ENCODE results near the gene CEACAM1.
"Not testable (repeated sequence)": the region's sequence is repeated elsewhere in the genome, so short reads cannot be mapped to it uniquely, and the experiment has no call there.

CEACAM1 gene

DNA sequence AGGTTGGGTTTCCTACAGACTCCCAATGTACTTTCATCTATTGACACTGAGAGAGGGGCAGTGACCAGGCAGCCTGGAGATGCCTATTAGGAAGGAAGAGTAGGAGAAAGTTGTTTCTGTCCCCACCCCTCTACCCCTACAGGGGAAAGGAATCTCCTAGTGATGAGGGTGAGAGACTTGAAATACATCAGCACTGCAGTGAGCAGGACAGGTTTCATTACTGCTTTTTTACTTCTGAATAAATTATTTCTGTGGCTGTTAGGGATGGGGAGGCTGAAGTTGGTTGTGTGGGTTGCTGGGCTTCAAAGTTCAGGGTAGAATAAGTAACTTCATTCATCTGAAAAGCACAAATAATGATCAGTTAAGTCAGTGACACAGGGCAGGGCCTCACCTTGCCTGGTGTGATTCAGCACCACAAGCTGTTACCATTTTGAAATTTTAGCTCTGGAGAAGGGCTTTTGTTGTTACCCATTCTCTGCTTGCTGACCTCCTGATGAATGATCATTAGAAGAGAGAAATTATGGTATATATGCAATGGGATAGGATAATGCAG, 19.3 kb downstream of the CEACAM1 start:
- no peak for DNase-seq

DNA sequence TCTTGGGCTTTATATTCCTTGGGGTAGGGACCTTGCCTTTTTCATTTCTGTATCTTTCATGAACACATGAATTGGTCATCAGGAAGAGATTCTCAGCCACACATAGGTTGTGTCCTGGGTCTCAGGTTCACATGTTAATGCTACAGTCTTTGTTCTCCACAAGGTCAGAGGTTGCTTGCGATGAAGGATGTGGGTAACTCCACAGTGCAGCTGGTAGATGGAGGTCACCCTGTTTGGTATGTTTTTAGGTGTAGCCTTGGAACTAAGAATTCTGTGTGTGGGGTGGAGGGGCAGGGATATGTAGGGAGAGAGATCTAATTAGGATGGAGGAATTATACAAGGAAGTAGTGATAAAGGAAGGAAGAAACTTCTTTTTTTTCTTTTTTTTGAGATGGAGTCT, 23.2 kb downstream of the CEACAM1 start:
- no peak for DNase-seq

DNA sequence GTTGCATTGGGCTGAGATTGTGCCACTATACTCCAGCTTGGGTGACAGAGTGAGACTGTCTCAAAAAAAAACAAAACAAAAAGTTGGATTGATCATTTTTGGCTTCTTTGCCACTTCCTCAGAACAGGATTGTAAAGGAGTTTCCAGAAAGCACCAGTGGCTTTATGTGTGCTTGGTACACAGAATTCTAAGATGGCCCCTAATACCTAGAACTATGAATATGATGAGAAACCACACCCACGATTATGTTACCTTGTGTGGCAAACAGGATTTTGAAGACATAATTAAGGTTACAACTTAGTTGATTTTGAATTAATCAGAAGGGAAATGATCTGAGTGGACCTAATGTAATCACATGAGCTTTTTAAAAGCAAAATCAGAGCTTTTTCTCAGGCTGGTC, 26.5 kb downstream of the CEACAM1 start:
- no peak for DNase-seq

DNA sequence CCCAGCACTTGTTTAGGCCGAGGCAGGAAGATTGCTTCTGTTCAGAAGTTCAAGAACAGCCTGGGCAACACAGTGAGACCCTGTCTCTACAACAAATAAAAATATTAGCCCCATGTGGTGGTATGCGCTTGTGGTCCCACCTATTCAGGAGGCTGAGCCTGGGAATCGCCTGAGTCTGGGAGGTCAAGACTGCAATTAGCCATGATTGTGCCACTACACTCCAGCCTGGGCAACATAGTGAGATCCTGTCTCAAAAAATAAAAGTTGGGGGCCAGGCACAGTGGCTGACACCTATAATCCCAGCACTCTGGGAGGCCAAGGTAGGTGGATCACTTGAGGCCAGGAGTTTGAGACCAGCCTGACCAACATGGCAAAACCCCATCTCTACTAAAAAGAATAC, 27.0 kb downstream of the CEACAM1 start:
- not testable (repeated sequence) for DNase-seq

DNA sequence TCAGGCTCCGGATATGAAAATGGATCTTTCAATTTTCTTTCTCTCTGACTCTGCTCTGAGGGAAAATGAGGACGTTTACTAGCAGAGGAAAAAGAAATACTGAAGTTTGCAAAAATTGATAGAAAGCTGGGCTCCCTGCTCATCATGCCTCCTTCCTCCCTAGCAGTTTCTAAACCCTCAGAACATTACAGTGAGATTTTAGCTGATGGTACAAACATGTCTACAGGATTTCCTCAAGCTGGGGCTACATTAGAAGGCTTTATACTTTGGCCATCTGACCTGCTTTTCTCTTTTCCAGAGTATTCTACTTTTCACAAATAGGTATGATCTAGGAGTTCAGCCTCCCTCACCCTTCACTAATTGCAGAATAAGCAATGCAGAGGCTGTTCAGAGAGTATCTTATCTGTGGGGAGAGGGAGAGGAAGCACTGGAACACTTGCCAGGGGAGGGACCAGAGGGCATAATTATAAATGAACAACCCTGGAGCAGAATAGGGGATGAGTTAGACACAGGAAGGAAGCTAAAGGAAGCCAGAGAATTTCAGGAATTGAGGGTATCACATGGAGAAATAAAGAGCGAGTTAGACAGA, 30.0 kb downstream of the CEACAM1 start:
- no peak for DNase-seq

DNA sequence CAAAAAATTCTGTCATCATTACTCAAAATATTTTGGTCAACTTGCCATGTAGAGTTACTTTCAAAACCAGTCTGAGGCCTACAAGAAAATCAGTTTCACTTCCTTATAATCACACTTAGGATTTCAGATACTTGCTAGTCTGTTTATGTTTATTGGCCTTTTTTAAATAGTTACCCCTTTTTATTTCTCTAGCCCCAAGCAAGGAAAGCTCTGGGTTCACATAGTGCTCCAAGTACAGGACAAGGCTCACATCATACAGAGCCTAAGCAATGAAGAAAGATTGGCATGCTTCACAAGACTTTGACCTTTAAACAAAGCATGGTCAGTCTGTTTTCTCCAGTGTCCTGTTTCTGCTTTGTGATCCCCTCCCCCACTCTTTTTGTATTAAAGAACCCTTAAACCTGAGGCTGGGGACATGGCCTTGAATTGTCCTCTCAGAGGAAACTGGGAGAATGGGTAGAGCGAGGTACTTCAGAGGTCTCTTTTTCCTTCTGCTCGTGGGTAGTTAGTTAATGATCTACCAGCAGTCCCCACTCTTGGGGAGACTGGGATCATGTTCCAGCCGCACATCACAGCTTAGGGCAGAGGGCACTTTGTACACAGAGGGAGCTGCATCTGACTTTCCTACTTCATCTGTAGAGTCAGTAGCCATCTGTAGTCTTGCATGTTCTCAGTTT, 30.7 kb downstream of the CEACAM1 start:
- DNase-seq: no peak

DNA sequence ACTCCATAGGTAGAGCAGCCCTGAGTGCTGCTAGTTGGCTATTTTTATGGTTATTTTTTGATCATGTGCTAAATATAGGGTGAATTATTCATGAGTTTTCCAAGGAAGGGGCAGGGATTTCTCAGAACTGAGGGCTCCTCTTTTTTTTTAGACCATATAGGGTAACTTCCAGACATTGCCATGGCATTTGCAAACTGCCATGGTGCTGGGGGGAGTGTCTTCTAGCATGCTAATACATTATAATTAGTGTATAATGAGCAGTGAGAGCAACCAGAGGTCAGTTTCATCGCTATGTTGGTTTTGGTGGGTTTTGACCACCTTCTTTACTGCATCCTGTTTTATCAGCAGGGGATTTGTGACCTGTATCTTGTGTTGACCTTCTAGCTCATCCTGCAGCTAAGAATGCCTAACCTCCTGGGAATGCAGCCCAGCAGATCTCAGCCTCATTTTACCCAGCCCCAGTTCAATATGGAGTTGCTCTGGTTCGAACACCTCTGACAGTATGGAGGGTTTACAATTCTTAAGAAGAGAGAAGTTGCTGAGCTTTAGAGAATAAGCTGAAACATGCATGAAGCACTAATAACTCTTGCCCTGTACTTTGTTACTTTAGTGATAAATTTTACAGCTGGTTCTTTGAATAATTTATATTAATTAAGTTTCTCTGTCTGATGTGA, 31.7 kb downstream of the CEACAM1 start:
- no peak for DNase-seq

DNA sequence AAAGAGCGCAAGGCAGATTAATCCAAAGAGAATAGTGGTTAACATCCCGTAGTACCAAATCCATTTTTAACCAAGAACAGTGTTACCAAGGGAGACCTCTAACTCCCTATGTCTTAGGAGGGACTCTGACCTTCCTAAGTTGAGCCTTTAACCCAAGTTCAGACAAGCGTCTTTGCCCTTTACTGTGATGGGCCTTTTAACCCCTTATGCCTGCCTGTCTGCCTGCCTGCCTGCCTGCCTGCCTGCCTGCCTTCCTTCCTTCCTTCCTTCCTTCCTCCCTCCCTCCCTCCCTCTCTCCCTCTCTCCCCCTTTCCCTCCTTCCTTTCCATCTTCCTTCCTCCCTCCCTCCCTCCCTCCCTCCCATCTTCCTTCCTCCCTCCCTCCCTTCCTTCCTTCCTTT, 32.6 kb downstream of the CEACAM1 start:
- DNase-seq: no peak

DNA sequence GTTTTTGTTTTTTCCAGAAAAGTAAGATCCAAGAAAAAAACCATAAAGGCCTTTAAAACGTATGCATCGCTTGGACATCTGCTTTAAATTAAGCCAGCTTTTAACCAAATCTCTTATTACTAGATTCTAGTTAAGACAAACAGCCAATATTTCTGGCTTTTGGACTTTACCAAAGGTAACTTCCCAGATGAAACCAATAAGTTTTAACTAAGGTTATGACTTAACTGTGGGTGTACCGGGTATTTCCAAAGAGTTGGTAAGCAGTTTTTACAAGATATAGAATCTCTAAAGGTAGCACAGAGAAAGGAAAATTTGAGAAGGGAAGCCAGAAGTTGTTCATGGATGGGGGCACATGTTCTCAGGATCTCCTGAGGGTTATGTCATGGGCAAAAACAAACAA, 34.0 kb downstream of the CEACAM1 start:
- no peak for DNase-seq

DNA sequence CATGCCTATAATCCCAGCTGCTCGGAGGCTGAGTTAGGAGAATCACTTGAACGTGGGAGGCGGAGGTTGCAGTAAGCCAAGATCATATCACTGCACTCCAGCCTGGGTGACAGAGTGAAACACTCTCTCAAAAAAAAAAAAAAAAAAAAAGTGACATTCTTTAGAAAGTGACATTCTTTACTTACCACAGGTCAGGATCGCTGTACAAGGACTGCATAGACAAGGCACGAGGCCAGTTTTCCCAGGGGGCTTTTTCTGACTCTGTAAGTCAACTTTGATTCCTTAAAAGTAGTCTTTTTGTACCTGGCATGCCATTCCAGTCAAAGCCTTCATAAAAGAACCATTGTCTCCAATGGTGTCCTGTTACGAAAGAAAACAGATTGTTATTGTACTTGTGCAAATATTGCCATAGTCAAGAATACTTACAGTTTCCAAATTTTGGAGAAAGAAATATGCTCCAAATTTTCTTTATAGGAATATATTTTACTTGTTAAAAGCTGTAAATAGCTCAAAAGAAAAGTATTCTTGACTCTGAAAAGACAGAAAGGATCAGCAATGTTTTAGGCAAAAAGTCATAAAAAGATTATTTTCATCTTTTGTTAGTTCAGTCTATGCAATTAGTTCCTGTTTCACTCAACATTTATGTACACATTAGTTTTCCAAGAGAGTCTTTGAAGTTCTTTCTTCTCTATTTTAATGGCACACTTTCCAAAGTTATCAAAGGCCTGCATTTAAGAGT, 39.3 kb downstream of the CEACAM1 start:
- no peak for DNase-seq

DNA sequence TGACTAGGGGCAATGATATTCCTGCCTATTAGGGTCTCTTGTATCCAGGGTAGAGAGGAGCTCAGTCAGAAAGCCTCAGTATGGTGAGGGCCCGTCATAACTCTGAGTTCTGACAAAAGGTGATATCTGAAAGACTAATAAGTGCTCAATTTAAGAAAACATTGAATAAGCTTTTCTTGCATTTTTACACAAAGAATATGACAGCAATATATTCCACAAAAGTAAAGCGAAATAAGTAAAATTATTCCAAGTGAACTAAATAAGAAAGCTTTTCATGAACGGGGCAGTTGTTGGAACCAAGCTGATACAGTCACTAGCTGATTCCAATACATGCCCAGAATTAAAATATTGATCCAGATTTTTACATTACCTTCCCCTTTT, 40.5 kb downstream of the CEACAM1 start:
- no peak for DNase-seq

DNA sequence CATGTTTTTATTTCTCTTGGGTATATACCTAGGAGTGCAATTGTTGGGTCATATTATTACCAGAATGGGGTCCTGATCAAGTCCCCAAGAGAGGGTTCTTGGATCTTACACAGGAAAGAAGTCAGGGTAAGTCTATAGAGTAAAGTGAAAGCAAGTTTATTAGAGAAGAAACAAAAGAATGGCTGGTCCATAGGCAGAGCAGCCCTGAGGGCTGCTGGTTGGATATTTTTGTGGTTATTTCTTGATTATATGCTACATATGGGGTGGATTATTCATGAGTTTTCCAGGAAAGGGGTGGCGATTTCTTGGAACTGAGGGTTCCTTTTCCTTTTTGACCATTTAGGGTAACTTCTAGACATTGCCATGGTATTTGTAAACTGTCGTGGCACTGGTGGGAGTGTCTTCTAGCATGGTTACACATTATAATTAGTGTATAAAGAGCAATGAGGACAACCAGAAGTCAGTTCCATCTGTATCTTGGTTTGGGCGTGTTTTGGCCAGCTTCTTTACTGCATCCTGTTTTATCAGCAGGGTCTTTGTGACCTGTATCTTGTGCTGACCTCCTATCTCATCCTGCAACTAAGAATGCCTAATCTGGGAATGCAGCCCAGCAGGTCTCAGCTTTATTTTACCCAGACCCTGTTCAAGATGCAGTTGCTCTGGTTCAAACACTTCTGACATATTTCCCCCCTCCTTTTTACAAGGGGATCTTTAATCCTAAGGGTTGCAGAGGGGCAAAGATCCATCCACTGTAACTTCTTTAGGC, 41.1 kb downstream of the CEACAM1 start:
- DNase-seq: no peak

DNA sequence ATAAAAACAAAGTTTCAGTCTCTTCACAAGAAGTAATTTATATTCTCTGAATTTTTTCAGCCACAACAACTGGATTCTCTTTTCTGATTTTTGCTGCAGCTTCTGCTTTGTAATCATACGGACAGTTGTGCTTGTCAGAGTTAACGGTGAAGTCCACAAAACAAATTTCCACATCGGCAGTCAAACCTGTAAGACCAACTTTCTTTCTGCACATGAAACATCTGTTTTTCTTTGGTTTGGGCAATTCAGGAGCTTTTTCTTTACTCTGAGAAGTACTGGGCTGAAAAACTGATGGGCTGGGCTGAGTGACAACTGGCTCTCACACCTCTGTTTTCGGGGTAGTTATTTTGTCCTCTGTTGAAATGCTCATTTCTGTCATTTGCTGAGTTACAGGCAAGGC, 43.2 kb downstream of the CEACAM1 start:
- DNase-seq: not testable (repeated sequence)

DNA sequence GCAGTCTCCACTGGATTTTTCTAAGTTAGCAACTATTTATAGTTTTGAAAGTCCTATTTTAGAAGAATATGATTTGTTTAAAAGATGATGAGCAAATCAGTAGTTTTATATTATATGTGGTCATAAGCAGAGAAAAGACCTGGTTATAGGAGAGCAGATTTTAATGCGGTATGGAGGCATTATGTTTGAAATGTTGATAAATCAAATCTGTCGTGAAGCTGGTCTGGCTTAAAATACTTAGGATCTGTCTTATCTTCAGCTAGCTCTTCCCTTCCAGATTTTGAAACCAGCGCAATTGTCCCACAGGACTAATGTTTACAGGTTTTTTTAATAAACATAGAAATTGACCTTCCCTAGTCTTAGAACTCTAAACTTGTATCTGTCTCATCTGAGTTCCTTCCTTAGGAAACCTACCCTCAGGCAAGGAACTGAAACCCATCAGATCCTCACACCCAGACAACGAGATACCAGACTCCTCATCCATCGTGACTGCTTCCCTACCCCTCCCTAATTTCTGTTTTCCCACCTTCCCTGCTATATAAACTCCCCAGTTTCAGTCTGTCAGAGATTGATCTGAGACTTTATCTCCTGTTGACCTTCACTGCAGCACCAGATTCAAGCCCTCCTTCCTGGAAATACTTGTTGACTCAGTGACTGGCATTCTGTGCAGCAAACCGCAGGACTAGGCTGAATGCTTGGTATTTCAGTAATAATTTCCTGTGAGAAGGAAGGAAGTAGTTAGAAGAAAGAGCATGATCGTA, 47.8 kb downstream of the CEACAM1 start:
- no peak for DNase-seq

DNA sequence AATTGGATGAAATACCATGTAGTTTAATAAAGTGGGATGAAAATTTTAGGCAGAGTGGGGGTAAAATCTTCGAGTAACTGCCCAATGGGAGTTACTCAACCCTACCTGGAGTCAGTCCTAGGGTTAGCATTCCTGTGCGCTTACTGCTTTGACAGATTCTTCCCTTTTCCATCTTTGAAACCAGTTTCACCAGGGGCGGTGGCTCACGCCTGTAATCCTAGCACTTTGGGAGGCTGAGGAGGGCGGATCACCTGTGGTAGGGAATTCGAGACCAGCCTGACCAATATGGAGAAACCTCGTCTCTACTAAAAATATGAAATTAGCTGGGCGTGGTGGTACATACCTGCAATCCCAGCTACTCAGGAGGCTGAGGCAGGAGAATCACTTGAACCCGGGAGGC, 48.5 kb downstream of the CEACAM1 start:
- DNase-seq: no peak

DNA sequence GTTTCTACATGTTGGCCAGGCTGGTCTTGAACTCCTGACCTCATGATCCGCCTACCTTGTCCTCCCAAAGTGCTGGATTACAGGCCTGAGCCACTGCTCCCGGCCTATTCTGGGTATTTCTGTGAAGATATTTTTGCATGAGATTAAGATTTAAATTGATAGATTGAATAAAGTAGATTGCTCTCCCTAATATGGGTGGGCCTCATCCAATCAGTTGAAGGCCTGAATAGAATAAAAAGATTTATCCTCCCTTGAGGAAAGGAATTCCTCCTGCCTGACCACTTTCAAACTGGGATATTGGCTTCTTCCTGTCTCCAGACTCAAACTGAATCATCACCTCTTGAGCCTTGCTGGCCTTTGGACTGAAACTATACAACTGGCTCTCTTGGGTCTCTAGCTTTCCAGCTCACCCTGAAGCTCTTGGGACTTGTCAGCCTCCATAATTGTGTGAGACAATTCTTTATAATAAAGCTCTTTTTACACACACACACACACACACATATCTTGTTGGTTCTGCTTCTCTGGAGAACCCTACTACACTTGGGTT, 49.4 kb downstream of the CEACAM1 start:
- no peak for DNase-seq

DNA sequence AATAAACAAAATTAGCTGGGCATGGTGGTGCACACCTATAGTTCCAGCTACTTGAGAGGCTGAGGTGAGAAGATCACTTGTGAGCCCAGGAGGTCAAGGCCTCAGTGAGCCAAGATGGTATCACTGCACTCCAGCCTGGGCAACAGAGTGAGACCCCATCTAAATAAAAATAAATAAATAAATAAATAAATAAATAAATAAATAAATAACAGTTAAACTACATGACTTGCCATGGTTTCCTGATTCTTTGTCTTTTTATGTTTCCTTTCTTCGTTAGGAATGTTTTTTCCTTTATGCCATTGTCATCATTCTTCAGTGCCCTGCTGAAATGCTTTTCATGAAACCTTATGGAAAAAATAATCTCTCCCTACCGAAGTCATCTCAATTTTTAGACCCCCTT, 50.3 kb downstream of the CEACAM1 start:
- no peak for DNase-seq

DNA sequence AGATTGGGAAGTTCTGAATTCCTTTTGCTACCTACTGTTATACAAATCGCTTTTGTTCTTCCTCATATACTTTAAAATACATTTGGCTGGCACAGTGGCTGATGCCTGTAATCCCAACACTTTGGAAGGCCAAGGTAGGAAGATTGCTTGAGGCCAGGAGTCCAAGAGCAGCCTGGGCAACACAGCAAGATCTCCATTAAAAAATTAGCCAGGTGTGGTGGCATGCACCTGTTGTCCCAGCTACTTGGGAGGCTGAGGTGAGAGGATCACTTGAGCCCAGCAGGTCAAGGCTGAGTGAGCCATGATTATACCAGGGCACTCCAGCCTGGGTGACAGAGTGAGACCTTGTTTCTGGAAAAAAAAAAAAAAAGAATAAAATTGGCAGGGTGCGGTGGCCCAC, 51.2 kb downstream of the CEACAM1 start:
- no peak for DNase-seq

DNA sequence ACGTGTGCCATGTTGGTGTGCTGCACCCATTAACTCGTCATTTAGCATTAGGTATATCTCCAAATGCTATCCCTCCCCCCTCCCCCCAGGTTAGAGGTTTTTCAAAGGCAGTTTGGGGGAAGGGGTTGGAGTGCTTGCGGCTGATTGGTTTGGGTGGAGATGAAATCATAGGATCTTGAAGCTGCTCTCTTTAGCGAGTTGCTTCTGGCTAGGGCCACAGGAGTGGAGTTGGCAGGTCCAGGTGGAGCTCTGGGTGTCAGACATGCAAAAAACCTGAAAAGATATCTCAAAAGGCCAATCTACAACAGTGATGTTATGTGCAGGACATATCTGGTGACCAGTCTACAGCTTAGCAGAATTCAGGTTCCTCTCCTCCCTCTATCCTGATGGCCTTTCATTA, 52.9 kb downstream of the CEACAM1 start:
- DNase-seq: no peak

DNA sequence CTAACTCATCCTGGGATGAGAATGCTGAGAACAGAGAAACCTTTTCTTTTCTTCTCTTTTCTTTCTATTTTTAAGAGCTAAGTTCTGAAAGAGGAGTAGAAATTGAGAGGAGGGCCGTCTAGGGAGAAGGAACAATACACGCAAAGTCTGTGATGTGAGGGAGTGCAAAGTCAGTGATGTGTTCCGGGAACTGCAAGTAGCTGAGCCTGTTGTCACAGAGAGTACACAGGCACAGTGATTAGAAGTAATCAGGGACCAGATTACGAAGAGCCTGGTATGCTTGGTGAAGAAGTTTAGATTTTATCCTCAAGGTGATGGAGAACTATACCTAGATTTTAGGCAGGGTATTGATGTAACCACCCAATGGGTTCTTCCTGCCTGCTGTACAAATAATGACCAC, 53.5 kb downstream of the CEACAM1 start:
- DNase-seq: no peak

DNA sequence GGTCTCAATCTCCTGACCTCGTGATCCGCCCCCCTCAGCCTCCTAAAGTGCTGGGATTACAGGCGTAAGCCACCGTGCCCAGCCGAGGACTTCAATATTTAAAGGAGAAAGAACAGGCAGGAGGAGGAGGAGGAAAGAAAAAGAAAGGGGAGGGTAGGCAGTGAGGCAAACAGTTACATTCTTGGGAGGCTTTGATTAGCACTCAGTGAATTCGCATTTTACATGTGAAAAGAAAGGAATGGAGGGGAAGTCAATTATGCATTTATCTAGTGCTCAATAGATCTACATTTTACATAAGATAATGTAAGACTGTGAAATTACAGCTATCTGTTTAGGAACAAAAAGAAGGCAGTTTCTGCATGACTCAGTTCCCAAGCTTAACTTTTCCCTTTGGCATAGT, 54.6 kb downstream of the CEACAM1 start:
- no peak for DNase-seq

All from stimulated activated CD4-positive, alpha-beta T cell treated with anti-CD3 and anti-CD28 coated beads, Interleukin-2, amount 100 ng/mL, for 48 hours (primary cell).